ENCODE results near the gene NGDN. TPM values are rescaled to one million over a fixed set of nuclear protein-coding genes. Genes with fewer than 3 reads are reported as not detected.

The NGDN gene
- total and polyA plus RNA-seq, 4 experiments from 2014 or later, result 60.7 to 95.1 (median 62.2) TPM

GRCh38 chr14:23435543-23436326 lies 33.8 kb upstream of the NGDN start, which contains the start of gene MYH7:
TSS of gene MYH7 (minus strand) at chr14:23435660. CDS start at chr14:23433732, 1,928 bp downstream.
- CTCF ChIA-PET (ENCODE audit: partially characterized antibody), result interaction anchor here (1.0 kb wide), 1 partner anchor 358 kb away, joined by 3 read pairs; no protein-coding TSS in a partner anchor
- DNase-seq, result no peak
- intact Hi-C loops (cut with micrococcal nuclease), result no loop called here
- Mint-ChIP-seq H3K4me3 (no peak within 1 kb of the TSS), H3K27me3 (peaks cover 3 to 5% of the 10 kb centered on the region in 2 donors), H3K9me3 (no peaks in the 10 kb centered on the region), H3K27ac (no peak within 1 kb of the TSS), H3K36me3 (no peaks in the 10 kb centered on the region), H3K4me1 (no peaks in the 10 kb centered on the region)
- Histone ChIP-seq H3K4me1 (ENCODE audit: insufficient read depth, low read length) (no peaks in the 10 kb centered on the region), H3K27ac (ENCODE audit: low read depth, low read length) (no peak within 1 kb of the TSS), H3K9me3 (ENCODE audit: control insufficient read depth in 1 of 2, low read length in 2 of 2) (no peaks in the 10 kb centered on the region), H3K4me3 (ENCODE audit: low read length in 2 of 2) (no peak within 1 kb of the TSS), H3K27me3 (ENCODE audit: insufficient read depth, low read length) (no peaks in the 10 kb centered on the region), H3K36me3 (ENCODE audit: insufficient read depth, low read length) (no peaks in the 10 kb centered on the region)
- POLR2A ChIA-PET (ENCODE audit: partially characterized antibody), result no interaction called here

DNA sequence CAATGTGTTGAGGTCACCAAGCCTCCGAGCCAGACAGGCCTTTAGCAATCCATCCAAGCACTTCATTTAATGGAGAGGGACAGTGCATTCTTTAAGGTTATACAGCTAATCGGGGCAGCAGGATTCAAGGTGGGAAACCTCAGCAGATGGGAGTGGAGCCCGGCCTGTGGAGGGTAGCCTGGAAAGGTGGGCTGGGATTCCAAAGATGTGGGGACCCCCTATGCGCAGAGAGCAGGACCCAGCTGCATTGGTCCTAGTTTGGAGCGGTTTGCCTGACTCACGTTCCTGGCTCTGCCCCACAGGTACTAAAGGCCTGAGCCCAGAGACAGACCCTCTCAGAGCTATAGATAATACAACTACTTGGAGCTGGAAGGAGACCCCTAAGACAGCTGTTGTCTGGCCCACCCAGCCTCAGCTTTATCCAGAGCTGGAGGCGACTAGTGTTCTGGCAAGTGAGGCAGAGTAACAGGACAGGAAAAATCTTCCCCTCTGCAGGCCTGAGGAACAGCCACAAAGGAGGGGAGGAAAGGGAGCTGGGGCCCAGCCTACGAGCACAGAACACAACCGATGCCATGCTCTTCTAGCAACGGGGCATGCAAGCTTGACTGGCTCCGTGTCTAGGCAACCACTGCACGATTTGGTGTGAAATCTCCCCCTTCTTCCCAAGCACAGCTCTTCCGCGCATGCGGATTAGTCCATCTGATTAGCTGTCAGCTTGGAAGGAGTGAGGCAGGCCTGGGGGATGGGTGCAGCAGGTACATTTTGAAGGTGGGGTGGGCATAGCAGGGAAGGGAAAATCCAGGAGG lies 33.0 kb upstream of the NGDN start:
- Histone ChIP-seq H3K4me1 (ENCODE audit: insufficient read depth, low read length) (no peaks in the 10 kb centered on the region), H3K27ac (ENCODE audit: low read depth, low read length) (no peak overlapping the region), H3K27me3 (ENCODE audit: insufficient read depth, low read length) (no peaks in the 10 kb centered on the region), H3K36me3 (ENCODE audit: insufficient read depth, low read length) (no peaks in the 10 kb centered on the region), H3K4me3 (ENCODE audit: low read length in 2 of 2) (no peak overlapping the region), H3K9me3 (ENCODE audit: control insufficient read depth in 1 of 2, low read length in 2 of 2) (no peaks in the 10 kb centered on the region)
- Mint-ChIP-seq H3K9me3 (no peaks in the 10 kb centered on the region), H3K27me3 (peaks cover 3 to 5% of the 10 kb centered on the region in 2 donors), H3K27ac (no peak overlapping the region), H3K4me1 (no peaks in the 10 kb centered on the region), H3K4me3 (no peak overlapping the region), H3K36me3 (no peaks in the 10 kb centered on the region)
- ChIA-PET CTCF (ENCODE audit: partially characterized antibody) (interaction anchor here (1.0 kb wide), 1 partner anchor 359 kb away, joined by 3 read pairs; no protein-coding TSS in a partner anchor), POLR2A (ENCODE audit: partially characterized antibody) (no interaction called here)
- no peak for DNase-seq
- intact Hi-C loops (cut with micrococcal nuclease), result no loop called here

GRCh38 chr14:23437133-23438100 lies 32.1 kb upstream of the NGDN start:
- H3K36me3 ChIP-seq (ENCODE audit: insufficient read depth, low read length), result no peaks in the 10 kb centered on the region
- no peaks in the 10 kb centered on the region for H3K27me3 ChIP-seq (ENCODE audit: insufficient read depth, low read length)
- H3K27ac ChIP-seq (ENCODE audit: low read depth, low read length), result no peak overlapping the region
- Mint-ChIP-seq H3K27me3 (peaks cover 3 to 5% of the 10 kb centered on the region in 2 donors), H3K36me3 (no peaks in the 10 kb centered on the region), H3K4me1 (no peaks in the 10 kb centered on the region), H3K27ac (no peak overlapping the region), H3K4me3 (no peak overlapping the region), H3K9me3 (no peaks in the 10 kb centered on the region)
- H3K4me3 ChIP-seq (ENCODE audit: low read length in 2 of 2), result no peak overlapping the region
- intact Hi-C loops (cut with micrococcal nuclease), result no loop called here
- H3K9me3 ChIP-seq (ENCODE audit: control insufficient read depth in 1 of 2, low read length in 2 of 2), result no peaks in the 10 kb centered on the region
- CTCF ChIA-PET (ENCODE audit: partially characterized antibody), result no interaction called here
- no peaks in the 10 kb centered on the region for H3K4me1 ChIP-seq (ENCODE audit: insufficient read depth, low read length)
- DNase-seq, result no peak
- POLR2A ChIA-PET (ENCODE audit: partially characterized antibody), result no interaction called here

DNA sequence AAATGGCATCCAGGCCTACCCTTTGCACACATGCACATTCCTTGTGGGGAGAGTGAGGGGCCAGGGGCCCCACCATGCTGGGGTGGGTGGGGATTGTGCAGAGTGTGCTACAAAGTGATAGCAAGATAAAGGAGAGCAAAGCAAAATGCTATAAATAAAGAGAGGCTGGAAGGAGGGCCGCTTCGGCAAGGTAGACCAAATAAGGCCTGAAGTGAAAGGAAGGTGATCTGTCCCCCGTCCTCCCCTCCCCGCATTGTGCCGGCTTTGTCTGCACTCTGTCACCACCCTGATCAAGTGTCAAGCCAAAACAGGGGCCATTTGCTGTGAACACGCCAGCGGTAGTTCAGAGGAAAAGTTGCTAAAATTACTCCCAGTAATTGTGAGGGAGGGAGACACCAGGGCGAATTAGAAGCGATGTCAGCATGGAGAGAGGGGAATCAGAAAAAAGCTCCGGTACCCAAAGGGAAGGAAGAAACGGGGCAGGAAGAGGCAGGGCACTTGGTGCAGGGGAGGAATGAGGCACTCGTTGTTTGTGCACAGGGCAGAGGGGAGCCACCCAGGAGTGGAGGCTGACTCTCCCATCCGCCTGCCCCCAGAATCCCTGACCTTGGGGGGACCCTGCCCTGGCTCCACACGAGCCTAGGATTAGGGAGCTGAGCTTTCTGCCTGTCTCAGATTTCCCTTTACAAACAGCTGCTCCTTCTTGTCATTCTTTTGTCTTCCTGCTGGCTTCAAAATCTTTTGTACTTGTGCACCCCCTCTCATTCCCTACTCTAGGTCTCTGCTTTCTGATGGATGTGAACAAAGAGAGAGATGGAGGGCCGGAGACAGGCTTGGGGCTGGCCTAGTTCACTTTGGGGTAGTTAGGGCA lies 31.2 kb upstream of the NGDN start:
- no peaks in the 10 kb centered on the region for H3K36me3 Mint-ChIP-seq
- ChIA-PET CTCF (ENCODE audit: partially characterized antibody) (no interaction called here), POLR2A (ENCODE audit: partially characterized antibody) (no interaction called here)
- no peak for DNase-seq
- no peak overlapping the region for H3K4me3 Mint-ChIP-seq
- H3K27ac Mint-ChIP-seq, result no peak overlapping the region
- no peak overlapping the region for H3K4me3 ChIP-seq (ENCODE audit: low read length in 2 of 2)
- peaks cover 3 to 7% of the 10 kb centered on the region in 2 donors for H3K27me3 Mint-ChIP-seq
- H3K27ac ChIP-seq (ENCODE audit: low read depth, low read length), result no peak overlapping the region
- H3K9me3 Mint-ChIP-seq, result no peaks in the 10 kb centered on the region
- H3K9me3 ChIP-seq (ENCODE audit: control insufficient read depth in 1 of 2, low read length in 2 of 2), result no peaks in the 10 kb centered on the region
- no peaks in the 10 kb centered on the region for H3K36me3 ChIP-seq (ENCODE audit: insufficient read depth, low read length)
- H3K4me1 Mint-ChIP-seq, result no peaks in the 10 kb centered on the region
- H3K27me3 ChIP-seq (ENCODE audit: insufficient read depth, low read length), result no peaks in the 10 kb centered on the region
- intact Hi-C loops (cut with micrococcal nuclease), result no loop called here
- no peaks in the 10 kb centered on the region for H3K4me1 ChIP-seq (ENCODE audit: insufficient read depth, low read length)

- H3K4me3 Mint-ChIP-seq, result no peak overlapping the region
- peaks cover 0 to 6% of the 10 kb centered on the region in 2 donors for H3K27me3 Mint-ChIP-seq
- CTCF ChIA-PET (ENCODE audit: partially characterized antibody), result no interaction called here
Measured at GRCh38 chr14:23439107-23439835, 30.2 kb upstream of the NGDN start.

DNA sequence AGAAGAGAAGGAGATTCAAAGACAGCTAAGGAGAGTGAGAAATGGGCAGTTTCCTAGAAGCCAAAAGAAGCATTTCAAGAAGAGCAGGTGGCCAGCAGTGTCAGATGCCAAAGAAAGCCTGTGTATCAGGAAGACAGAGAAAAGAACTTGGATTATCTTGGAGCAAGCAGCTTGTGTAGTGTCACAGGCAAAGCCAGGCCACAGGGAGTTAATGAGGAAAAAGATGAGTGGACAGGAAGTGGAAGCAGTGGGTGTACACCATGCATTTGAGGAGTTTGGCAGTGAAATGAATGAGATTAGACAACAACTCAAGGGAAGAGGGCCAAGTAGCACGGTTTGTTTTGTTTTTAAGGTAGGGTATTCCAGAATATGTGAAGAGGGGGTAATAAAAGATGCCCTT lies 28.4 kb upstream of the NGDN start:
- no peak overlapping the region for H3K4me3 Mint-ChIP-seq
- no peaks in the 10 kb centered on the region for H3K4me1 Mint-ChIP-seq
- POLR2A ChIA-PET (ENCODE audit: partially characterized antibody), result no interaction called here
- no peaks in the 10 kb centered on the region for H3K36me3 ChIP-seq (ENCODE audit: insufficient read depth, low read length)
- no peaks in the 10 kb centered on the region for H3K4me1 ChIP-seq (ENCODE audit: insufficient read depth, low read length)
- DNase-seq, result no peak
- no peak overlapping the region for H3K27ac Mint-ChIP-seq
- H3K9me3 Mint-ChIP-seq, result no peaks in the 10 kb centered on the region
- no peaks in the 10 kb centered on the region for H3K36me3 Mint-ChIP-seq
- peaks cover 0 to 5% of the 10 kb centered on the region in 2 donors for H3K27me3 Mint-ChIP-seq
- no peaks in the 10 kb centered on the region for H3K9me3 ChIP-seq (ENCODE audit: control insufficient read depth in 1 of 2, low read length in 2 of 2)
- intact Hi-C loops (cut with micrococcal nuclease), result no loop called here
- no peaks in the 10 kb centered on the region for H3K27me3 ChIP-seq (ENCODE audit: insufficient read depth, low read length)
- CTCF ChIA-PET (ENCODE audit: partially characterized antibody), result no interaction called here
- no peak overlapping the region for H3K4me3 ChIP-seq (ENCODE audit: low read length in 2 of 2)
- H3K27ac ChIP-seq (ENCODE audit: low read depth, low read length), result no peak overlapping the region

More at GRCh38 chr14:23439107-23439835, 30.2 kb upstream of the NGDN start:
- H3K9me3 Mint-ChIP-seq, result no peaks in the 10 kb centered on the region
- Histone ChIP-seq H3K27ac (ENCODE audit: low read depth, low read length) (no peak overlapping the region), H3K36me3 (ENCODE audit: insufficient read depth, low read length) (no peaks in the 10 kb centered on the region), H3K9me3 (ENCODE audit: control insufficient read depth in 1 of 2, low read length in 2 of 2) (no peaks in the 10 kb centered on the region), H3K4me1 (ENCODE audit: insufficient read depth, low read length) (no peaks in the 10 kb centered on the region), H3K27me3 (ENCODE audit: insufficient read depth, low read length) (no peaks in the 10 kb centered on the region), H3K4me3 (ENCODE audit: low read length in 2 of 2) (no peak overlapping the region)
- DNase-seq, result no peak
- no peak overlapping the region for H3K27ac Mint-ChIP-seq
- H3K36me3 Mint-ChIP-seq, result no peaks in the 10 kb centered on the region
- no peaks in the 10 kb centered on the region for H3K4me1 Mint-ChIP-seq
- intact Hi-C loops (cut with micrococcal nuclease), result no loop called here
- POLR2A ChIA-PET (ENCODE audit: partially characterized antibody), result no interaction called here
